Measurements from ENCODE around the gene TRAF1. TPM values are rescaled to one million over a fixed set of nuclear protein-coding genes. Genes with fewer than 3 reads are reported as not detected.

The TRAF1 gene
- total and polyA plus RNA-seq, 4 donors = 3.9 to 23.1 (median 6.1) TPM

GRCh38 chr9:120936011-120936763 is 9.6 kb upstream of the TRAF1 start:
- Histone ChIP-seq H3K36me3 (ENCODE audit: control insufficient read depth in 4 of 4, insufficient read depth in 4 of 4, low read length in 4 of 4) (no peaks in the 10 kb centered on the region), H3K27ac (ENCODE audit: low read depth in 1 of 2, low read length in 1 of 2) (peak overlapping the region; percentile 52 to 71), H3K4me3 (no peak overlapping the region), H3K9me3 (ENCODE audit: control insufficient read depth in 4 of 4, insufficient read depth in 3 of 4, low read length in 3 of 4) (no peaks in the 10 kb centered on the region), H3K9ac (ENCODE audit: insufficient read depth in 1 of 2, low read length in 2 of 2) (peak overlapping the region in 1 of 2 donors; percentile 18), H3K27me3 (ENCODE audit: control insufficient read depth in 3 of 3, insufficient read depth in 3 of 3, low read length in 2 of 3) (no peaks in the 10 kb centered on the region), H3K4me1 (ENCODE audit: control insufficient read depth in 5 of 5, insufficient read depth in 5 of 5, low read length in 5 of 5) (peaks cover 0 to 67% (median 53%) of the 10 kb centered on the region in 5 donors)
- TF ChIP-seq CTCF (IDR thresholded peaks at IDR 0.05; ENCODE audit: control extremely low read depth, extremely low read depth) = peak; percentile 78
- DNase-seq (peak; percentile 87 to 94 (median 92)), ATAC-seq (ENCODE audit: insufficient read depth, low FRiP score) (peak; percentile 89)
- WGBS, 2 donors = 10 to 12% methylated on average over 10 of the region's 10 CpGs

- ATAC-seq (ENCODE audit: insufficient read depth, low FRiP score) = peak; percentile 65
- DNase-seq = peak; percentile 93 to 94 (median 94)
- Histone ChIP-seq H3K27me3 (ENCODE audit: control insufficient read depth in 3 of 3, insufficient read depth in 3 of 3, low read length in 2 of 3) (no peaks in the 10 kb centered on the region), H3K4me3 (no peak overlapping the region), H3K27ac (ENCODE audit: low read depth in 1 of 2, low read length in 1 of 2) (peak overlapping the region; percentile 48 to 71), H3K4me1 (ENCODE audit: control insufficient read depth in 5 of 5, insufficient read depth in 5 of 5, low read length in 5 of 5) (peaks cover 0 to 69% (median 50%) of the 10 kb centered on the region in 5 donors), H3K9me3 (ENCODE audit: control insufficient read depth in 4 of 4, insufficient read depth in 3 of 4, low read length in 3 of 4) (no peaks in the 10 kb centered on the region), H3K36me3 (ENCODE audit: control insufficient read depth in 4 of 4, insufficient read depth in 4 of 4, low read length in 4 of 4) (no peaks in the 10 kb centered on the region), H3K9ac (ENCODE audit: insufficient read depth in 1 of 2, low read length in 2 of 2) (no peak overlapping the region)
- 1 to 6% methylated on average over 4 of the region's 4 CpGs for WGBS, 2 donors
- TF ChIP-seq CTCF (IDR thresholded peaks at IDR 0.05; ENCODE audit: control extremely low read depth, extremely low read depth) = no peak
Observed at GRCh38 chr9:120935383-120935857, 8.8 kb upstream of the TRAF1 start.

- Histone ChIP-seq H3K9me3 (ENCODE audit: control insufficient read depth in 4 of 4, insufficient read depth in 3 of 4, low read length in 3 of 4) (no peaks in the 10 kb centered on the region), H3K4me1 (ENCODE audit: control insufficient read depth in 5 of 5, insufficient read depth in 5 of 5, low read length in 5 of 5) (peaks cover 0 to 71% (median 50%) of the 10 kb centered on the region in 5 donors), H3K9ac (ENCODE audit: insufficient read depth in 1 of 2, low read length in 2 of 2) (no peak overlapping the region), H3K4me3 (no peak overlapping the region), H3K27ac (ENCODE audit: low read depth in 1 of 2, low read length in 1 of 2) (peak overlapping the region in 1 of 2 donors; percentile 62), H3K36me3 (ENCODE audit: control insufficient read depth in 4 of 4, insufficient read depth in 4 of 4, low read length in 4 of 4) (no peaks in the 10 kb centered on the region), H3K27me3 (ENCODE audit: control insufficient read depth in 3 of 3, insufficient read depth in 3 of 3, low read length in 2 of 3) (no peaks in the 10 kb centered on the region)
- no peak for ATAC-seq (ENCODE audit: insufficient read depth, low FRiP score)
- no peak for TF ChIP-seq CTCF (IDR thresholded peaks at IDR 0.05; ENCODE audit: control extremely low read depth, extremely low read depth)
- peak; percentile 57 to 79 (median 70) for DNase-seq
- 24 to 33% methylated on average over 3 of the region's 3 CpGs for WGBS, 2 donors
Observed at GRCh38 chr9:120934281-120934680, 7.7 kb upstream of the TRAF1 start.
